Ovary (tissue), 3 donors: ENCODE data around the gene JADE2.

Experiments used
- EP300 ChIP-seq: sonication (generic); formaldehyde crosslinking; IDR thresholded peaks from one replicate; pipeline ENCODE4 v1.6.1; 2017; ENCODE audit warnings: antibody characterized with exemption
- POLR2A ChIP-seq: fragments of 450-650 bp; IDR thresholded peaks from one replicate; pipeline ENCODE4 v1.6.1; 2017; ENCODE audit warnings: antibody characterized with exemption, mild to moderate bottlenecking, moderate library complexity
- TF ChIP-seq, protein P1 (sequence below), 3 donors: fragments of 450-650 bp in 2 of 3; fragments of 200-600 bp in 1 of 3; IDR thresholded peaks; one replicate each; pipeline versions ENCODE4 v1.5.1 to v1.8.0; 2016 to 2022; ENCODE audit warnings: antibody characterized with exemption in 3 of 3, mild to moderate bottlenecking in 1 of 3
- donor health status: DM: no; HTN: no; CAD: no.

DNA sequence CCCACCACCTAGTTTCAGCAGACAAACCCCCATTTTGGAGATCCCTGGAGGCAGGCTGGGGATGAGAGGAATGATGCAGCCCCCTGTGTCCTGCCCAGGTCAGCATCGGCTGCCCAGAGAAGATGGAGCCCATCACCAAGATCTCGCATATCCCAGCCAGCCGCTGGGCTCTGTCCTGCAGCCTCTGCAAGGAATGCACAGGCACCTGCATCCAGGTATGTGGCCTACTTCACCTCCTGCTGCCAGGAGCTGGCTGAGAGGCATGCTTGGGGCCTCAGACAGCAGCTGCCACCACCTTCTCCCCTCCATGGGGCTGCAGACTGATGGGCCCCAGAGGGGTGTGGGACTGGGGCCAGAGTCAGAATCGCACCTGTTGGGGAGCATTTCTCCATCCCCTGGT, 38.9 kb downstream of the JADE2 start:
- TF ChIP-seq POLR2A, result no peak
- no peak for TF ChIP-seq EP300
- TF ChIP-seq, protein P1, sequence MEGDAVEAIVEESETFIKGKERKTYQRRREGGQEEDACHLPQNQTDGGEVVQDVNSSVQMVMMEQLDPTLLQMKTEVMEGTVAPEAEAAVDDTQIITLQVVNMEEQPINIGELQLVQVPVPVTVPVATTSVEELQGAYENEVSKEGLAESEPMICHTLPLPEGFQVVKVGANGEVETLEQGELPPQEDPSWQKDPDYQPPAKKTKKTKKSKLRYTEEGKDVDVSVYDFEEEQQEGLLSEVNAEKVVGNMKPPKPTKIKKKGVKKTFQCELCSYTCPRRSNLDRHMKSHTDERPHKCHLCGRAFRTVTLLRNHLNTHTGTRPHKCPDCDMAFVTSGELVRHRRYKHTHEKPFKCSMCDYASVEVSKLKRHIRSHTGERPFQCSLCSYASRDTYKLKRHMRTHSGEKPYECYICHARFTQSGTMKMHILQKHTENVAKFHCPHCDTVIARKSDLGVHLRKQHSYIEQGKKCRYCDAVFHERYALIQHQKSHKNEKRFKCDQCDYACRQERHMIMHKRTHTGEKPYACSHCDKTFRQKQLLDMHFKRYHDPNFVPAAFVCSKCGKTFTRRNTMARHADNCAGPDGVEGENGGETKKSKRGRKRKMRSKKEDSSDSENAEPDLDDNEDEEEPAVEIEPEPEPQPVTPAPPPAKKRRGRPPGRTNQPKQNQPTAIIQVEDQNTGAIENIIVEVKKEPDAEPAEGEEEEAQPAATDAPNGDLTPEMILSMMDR (IDR thresholded peaks at IDR 0.05), result no peak
